H1 (cell line): ENCODE results near the gene ZNF473. TPM values are rescaled to one million over a fixed set of nuclear protein-coding genes. Genes with fewer than 3 reads are reported as not detected.

Source experiments
- CHD7 ChIP-seq: fragments of 300-600 bp; sonication (generic); IDR thresholded peaks from 2 replicates; pipeline ENCODE4 v1.7.1; 2012; ENCODE audit warnings: low read length, moderate library complexity, mild to moderate bottlenecking, inconsistent platforms; ENCODE audit not compliant: insufficient replicate concordance
- CTCF ChIP-seq, 3 experiments: IDR thresholded peaks; 1 replicate in 2 of 3; 2 replicates in 1 of 3; pipeline versions ENCODE4 v1.5.1 to v1.6.1; 2011; ENCODE audit warnings: low read length in 3 of 3, mild to moderate bottlenecking in 3 of 3, inconsistent platforms in 2 of 3, low read depth in 1 of 3, moderate library complexity in 1 of 3; ENCODE audit not compliant: insufficient read depth in 1 of 3; ENCODE audit errors: control extremely low read depth in 1 of 3
- EZH2 ChIP-seq: fragments of 200-600 bp; sonication (generic); IDR thresholded peaks from 2 replicates; pipeline ENCODE4 v1.7.1; 2012; ENCODE audit warnings: low read depth, mild to moderate bottlenecking, moderate library complexity, low read length, inconsistent platforms; ENCODE audit not compliant: severe bottlenecking
- GABPA ChIP-seq: IDR thresholded peaks from 2 replicates; pipeline ENCODE4 v1.6.1; 2011; ENCODE audit warnings: mild to moderate bottlenecking, low read length, moderate library complexity, borderline replicate concordance; ENCODE audit not compliant: insufficient read depth
- HDAC6 ChIP-seq: IDR thresholded peaks from one replicate; pipeline ENCODE4 v1.7.1; 2012; ENCODE audit warnings: low read depth, mild to moderate bottlenecking, inconsistent platforms, low read length, moderate library complexity
- RBBP5 ChIP-seq: IDR thresholded peaks from 2 replicates; pipeline ENCODE4 v1.7.1; 2012; ENCODE audit warnings: low read depth, mild to moderate bottlenecking, inconsistent platforms, low read length, moderate library complexity, borderline replicate concordance
- polyA plus RNA-seq, 7 experiments: library from polyadenylated mRNA; depleted of rRNA in 3 of 7; stranded (reverse) in 5 of 7; unstranded in 2 of 7; fragments of >200 nt in 5 of 7; fragments of 200-250 nt in 2 of 7; gene quantifications; 1 replicate in 5 of 7; 2 replicates in 1 of 7; 4 replicates in 1 of 7; pipeline versions ENCODE4 v1.2.1 to v1.2.3, GENCODE V29; 2011 to 2013; ENCODE audit warnings: missing spikeins in 2 of 7, mixed read lengths in 2 of 7
- total RNA-seq: library from RNA; stranded (reverse); fragmentation: NEBNext Ultra II Directional; extraction: Animal tissue kit (Norgen Biotek cat#: 25700); gene quantifications from 2 replicates; pipeline ENCODE4 v1.2.1, GENCODE V29; 2021

ZNF473 gene
- total and polyA plus RNA-seq, 2 of the 8 experiments (the other 6 are each of a cell fraction or from before 2014, with no cell fraction given): 5.2 to 11.7 TPM

- TF ChIP-seq CHD7 (no peak), CTCF (IDR thresholded peaks at IDR 0.05; ENCODE audit: control extremely low read depth in 1 of 3, insufficient read depth in 1 of 3, low read depth in 1 of 3, low read length in 3 of 3) (no peak), GABPA (no peak), RBBP5 (no peak), HDAC6 (no peak), EZH2 (no peak)
Observed at GRCh38 chr19:50022823-50023222, 3.0 kb upstream of the ZNF473 start (continued).
